ENCODE results near the gene CCBE1.

CCBE1 gene

GRCh38 chr18:59612381-59612780 lies 84.8 kb downstream of the CCBE1 start:
- DNase-seq, result no peak

GRCh38 chr18:59610546-59611140 lies 86.6 kb downstream of the CCBE1 start:
- no peak for DNase-seq

- no peak for DNase-seq
Measured at GRCh38 chr18:59609654-59610053, 87.6 kb downstream of the CCBE1 start.

- no peak for DNase-seq
Measured at GRCh38 chr18:59607471-59607870, 89.8 kb downstream of the CCBE1 start.

- no peak for DNase-seq
Measured at GRCh38 chr18:59607078-59607379, 90.2 kb downstream of the CCBE1 start.

GRCh38 chr18:59606193-59607077 lies 90.8 kb downstream of the CCBE1 start:
- no peak for DNase-seq

- DNase-seq, result no peak
Measured at GRCh38 chr18:59605633-59606192, 91.5 kb downstream of the CCBE1 start.

- DNase-seq, result no peak
Measured at GRCh38 chr18:59604877-59605276, 92.3 kb downstream of the CCBE1 start.

GRCh38 chr18:59597049-59597448 lies 100.2 kb downstream of the CCBE1 start:
- DNase-seq, result no peak

GRCh38 chr18:59593291-59593717 lies 103.9 kb downstream of the CCBE1 start:
- no peak for DNase-seq

- no peak for DNase-seq
Measured at GRCh38 chr18:59592624-59593023, 104.6 kb downstream of the CCBE1 start.

- DNase-seq, result no peak
Measured at GRCh38 chr18:59582395-59582794, 114.8 kb downstream of the CCBE1 start.

- DNase-seq, result no peak
Measured at GRCh38 chr18:59579509-59579908, 117.7 kb downstream of the CCBE1 start.

- no peak for DNase-seq
Measured at GRCh38 chr18:59577386-59577655, 119.9 kb downstream of the CCBE1 start.

GRCh38 chr18:59576541-59577385 lies 120.5 kb downstream of the CCBE1 start:
- DNase-seq, result no peak

- DNase-seq, result peak; percentile 9
Measured at GRCh38 chr18:59575995-59576394, 121.2 kb downstream of the CCBE1 start.

GRCh38 chr18:59573962-59574361 lies 123.3 kb downstream of the CCBE1 start:
- no peak for DNase-seq

- no peak for DNase-seq
Measured at GRCh38 chr18:59571902-59572301, 125.3 kb downstream of the CCBE1 start.

- no peak for DNase-seq
Measured at GRCh38 chr18:59570796-59571195, 126.4 kb downstream of the CCBE1 start.

- no peak for DNase-seq
Measured at GRCh38 chr18:59570101-59570775, 127.0 kb downstream of the CCBE1 start.

- no peak for DNase-seq
Measured at GRCh38 chr18:59569390-59569791, 127.8 kb downstream of the CCBE1 start.

- no peak for DNase-seq
Measured at GRCh38 chr18:59567431-59567830, 129.8 kb downstream of the CCBE1 start.

GRCh38 chr18:59566533-59566971 lies 130.7 kb downstream of the CCBE1 start:
- DNase-seq, result no peak
